Stimulated activated CD4-positive, alpha-beta T cell treated with anti-CD3 and anti-CD28 coated beads, Interleukin-4, amount 100 ng/mL, for 24 hours (primary cell): ENCODE data around the gene ACADS.
"Not testable (repeated sequence)": the region's sequence is repeated elsewhere in the genome, so short reads cannot be mapped to it uniquely, and the experiment has no call there.

Experiments
- DNase-seq: peaks from one replicate; pipeline ENCODE4 v3.0.0-alpha.2; 2020

The ACADS gene

DNA sequence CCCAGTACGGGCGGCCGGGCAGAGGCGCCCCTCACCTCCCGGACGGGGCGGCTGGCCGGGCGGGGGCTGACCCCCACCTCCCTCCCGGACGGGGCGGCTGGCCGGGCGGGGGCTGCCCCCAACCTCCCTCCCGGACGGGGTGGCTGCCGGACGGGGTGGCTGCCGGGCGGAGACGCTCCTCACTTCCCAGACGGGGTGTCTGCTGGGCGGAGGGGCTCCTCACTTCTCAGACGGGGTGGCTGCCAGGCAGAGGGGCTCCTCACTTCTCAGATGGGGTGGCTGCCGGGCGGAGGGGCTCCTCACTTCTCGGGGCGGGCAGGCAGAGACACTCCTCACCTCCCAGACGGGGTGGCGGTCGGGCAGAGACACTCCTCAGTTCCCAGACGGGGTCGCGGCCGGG lies 6.6 kb downstream of the ACADS start:
- not testable (repeated sequence) for DNase-seq

DNA sequence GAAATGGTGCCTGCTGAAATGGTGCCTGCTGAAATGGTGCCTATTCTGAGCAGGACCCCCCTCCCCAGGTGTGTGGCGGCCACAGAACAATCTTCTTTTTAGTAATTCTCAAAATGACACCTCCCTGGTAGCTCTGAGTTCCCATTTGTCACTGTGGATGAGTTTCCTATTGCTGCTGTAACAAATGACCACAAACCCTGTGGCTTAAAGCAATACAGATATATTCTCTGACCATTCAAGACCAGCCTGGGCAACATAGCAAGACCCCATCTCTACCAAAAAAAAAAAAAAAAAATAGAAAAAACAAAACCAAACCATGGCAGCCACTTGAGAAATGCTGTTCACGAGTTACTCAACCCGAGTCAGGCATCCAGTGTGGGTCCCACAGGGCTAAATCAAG lies 7.9 kb downstream of the ACADS start:
- no peak for DNase-seq

DNA sequence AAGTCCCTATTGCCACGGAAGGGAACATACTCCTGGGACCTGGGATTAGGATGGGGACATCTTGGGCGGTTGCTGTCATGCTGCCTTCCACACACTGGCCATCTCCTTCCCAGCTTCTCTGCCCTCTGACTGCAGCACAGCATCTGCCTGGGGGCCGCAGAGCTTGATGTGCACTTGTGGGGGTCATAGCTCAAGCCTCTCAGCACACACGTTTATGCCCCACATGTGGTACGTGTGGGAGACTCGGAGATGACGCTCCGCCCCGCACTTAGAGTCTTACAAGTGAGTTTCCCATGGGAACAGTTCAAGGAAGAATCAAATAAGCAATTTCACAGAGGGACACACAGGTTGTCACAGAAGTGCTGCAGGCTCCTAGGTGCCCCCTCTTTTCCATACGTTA lies 8.6 kb downstream of the ACADS start:
- no peak for DNase-seq

DNA sequence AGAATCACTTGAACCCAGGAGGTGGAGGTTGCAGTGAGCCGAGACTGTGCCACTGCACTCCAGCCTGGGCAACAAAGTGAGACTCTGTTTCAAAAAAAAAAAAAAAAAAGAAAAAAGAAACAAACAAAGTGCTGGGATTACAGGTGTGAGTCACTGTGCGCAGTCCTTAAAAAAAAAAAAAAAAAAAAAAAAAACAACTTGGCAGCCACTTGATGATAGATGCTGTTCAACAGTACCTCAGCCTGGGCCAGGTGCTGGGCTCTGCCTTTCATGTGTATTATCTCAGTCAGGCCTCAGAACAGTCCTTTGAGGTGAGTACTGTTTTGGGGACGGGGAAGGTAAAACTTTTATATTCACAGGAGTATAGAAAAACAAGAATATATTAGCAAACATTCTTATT lies 9.6 kb downstream of the ACADS start:
- DNase-seq: no peak

DNA sequence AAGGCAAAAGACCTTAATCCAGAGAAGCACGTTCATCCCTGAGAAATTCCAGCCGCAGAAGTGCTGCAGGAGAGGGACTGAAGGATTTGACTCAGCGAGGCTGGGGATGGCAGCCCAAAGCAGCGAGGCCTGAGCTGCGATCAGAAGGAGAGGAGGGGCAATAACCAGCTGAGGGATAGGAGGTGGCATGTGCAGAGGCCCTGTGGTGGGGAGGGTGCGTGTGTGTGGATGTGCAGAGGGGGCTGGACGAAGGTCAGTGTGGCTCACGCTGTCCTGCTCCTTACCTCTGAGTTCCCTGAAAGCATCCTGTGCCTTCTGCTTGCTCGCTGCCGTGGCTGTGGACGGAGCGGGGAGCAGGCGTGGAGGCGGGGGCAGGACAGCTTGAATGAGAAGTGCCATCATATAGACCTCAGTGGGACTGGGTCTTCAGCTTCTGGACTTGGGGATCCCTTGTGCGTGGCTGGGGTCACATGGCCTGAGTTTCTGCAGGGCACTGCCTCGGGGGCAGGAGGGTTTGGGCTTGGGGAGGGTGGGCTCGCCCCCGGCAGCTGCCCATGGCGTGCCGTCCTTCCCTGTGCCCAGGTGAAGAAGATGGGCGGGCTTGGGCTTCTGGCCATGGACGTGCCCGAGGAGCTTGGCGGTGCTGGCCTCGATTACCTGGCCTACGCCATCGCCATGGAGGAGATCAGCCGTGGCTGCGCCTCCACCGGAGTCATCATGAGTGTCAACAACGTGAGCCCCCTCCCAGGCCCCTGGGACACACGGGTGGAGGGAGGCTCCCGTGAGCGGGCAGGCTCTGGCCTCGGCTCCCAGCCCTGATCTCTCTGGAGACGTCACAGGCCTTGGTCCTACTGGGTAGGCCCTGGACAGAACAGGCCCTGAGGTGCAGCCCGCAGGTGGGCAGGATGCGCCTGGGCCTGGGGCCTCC lies 11.0 kb downstream of the ACADS start:
- DNase-seq: no peak

DNA sequence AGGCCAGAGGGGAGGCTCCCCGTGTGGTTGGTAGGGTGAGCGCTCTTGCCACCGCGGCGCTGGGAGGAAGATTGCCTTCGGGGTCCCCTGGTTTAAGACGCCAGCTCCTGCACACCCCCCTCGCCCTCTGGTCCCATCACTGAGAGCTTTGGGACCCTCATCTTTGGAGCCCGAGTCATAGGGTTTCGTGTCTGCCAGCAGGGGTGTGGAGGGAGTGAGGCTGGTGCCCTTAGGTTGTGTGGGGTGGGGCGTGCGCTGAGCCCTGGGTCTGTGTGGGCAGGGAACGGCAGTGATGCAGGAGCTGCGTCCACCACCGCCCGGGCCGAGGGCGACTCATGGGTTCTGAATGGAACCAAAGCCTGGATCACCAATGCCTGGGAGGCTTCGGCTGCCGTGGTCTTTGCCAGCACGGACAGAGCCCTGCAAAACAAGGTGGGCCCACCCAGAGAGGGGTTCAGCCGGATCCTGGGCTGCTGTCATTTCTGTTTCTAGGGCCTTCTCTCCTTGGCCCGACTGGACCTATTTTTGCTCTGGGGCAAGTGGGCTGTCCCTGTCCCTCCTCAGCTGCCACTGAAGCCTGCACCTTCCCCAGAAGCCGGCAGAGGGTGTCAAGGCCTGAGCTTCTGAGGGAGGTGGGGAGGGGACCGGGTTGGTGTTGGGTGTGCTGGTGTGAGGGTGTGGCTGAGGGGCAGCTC lies 12.1 kb downstream of the ACADS start:
- DNase-seq: no peak

DNA sequence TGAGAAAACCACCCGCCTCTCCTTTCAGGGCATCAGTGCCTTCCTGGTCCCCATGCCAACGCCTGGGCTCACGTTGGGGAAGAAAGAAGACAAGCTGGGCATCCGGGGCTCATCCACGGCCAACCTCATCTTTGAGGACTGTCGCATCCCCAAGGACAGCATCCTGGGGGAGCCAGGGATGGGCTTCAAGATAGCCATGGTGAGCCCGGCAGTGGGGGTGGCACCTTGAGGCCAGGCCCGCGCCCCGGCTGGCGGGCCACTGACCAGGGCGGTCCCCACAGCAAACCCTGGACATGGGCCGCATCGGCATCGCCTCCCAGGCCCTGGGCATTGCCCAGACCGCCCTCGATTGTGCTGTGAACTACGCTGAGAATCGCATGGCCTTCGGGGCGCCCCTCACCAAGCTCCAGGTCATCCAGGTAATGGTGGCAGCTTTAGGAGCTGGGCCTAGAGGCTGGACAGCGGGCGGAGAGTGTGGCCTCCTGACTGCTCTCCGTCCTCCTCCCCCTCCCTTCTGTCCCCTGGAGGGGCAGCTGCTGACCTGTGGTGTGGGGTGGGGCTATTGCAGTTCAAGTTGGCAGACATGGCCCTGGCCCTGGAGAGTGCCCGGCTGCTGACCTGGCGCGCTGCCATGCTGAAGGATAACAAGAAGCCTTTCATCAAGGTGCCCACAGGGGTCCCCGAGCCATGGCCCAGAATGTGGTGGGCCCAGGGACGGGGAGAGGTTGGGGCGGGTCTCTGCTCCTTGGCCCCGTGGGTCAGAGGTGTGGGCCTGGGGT lies 12.8 kb downstream of the ACADS start:
- no peak for DNase-seq

DNA sequence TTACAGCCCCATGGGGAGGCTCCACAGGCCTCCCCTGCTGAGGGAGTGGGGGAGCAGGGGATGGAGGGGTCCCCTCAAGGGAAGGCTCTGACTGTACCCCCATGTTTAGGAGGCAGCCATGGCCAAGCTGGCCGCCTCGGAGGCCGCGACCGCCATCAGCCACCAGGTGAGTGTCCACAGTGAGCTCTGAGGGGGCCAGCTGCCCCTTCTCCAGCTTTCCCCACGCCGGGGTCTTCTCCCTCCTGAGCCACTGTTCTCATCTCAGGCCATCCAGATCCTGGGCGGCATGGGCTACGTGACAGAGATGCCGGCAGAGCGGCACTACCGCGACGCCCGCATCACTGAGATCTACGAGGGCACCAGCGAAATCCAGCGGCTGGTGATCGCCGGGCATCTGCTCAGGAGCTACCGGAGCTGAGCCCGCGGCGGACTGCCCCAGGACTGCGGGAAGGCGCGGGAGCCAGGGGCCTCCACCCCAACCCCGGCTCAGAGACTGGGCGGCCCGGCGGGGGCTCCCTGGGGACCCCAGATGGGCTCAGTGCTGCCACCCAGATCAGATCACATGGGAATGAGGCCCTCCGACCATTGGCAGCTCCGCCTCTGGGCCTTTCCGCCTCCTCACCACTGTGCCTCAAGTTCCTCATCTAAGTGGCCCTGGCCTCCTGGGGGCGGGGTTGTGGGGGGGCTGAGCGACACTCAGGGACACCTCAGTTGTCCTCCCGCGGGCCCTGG lies 13.6 kb downstream of the ACADS start:
- DNase-seq: no peak

DNA sequence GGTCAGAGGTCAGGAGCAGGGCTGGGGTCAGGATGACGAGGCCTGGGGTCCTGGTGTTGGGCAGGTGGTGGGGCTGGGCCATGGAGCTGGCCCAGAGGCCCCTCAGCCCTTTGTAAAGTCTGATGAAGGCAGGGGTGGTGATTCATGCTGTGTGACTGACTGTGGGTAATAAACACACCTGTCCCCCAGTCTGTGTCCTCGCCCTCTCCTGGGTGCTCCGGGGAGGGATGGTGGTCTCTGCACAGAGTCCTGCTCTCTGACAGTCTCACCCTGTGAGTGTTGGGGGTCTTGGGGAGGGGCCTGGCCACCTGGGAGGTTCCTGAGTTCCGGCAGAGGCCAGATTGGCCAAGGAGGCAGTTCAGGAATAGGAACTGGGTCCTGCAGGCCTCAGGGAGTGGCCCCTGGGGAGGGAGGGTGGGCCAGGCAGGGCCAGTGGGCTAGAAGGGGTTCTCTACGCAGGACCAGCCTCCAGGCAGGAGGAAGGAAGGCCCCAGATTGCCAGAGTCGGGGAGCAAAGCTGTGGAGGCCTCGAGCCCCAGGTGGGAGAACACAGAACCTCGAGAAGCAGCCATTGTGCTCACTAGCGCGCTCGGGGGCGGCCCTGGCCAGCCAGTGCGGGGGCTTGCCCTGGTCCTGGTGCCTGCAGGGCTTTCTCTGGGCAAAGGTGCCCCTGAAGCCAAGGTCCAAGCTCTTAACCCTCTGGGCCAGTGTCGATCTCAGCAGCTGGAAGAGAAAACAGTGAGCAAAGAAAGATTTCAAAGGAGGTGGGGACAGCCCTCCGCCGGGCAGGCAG lies 14.4 kb downstream of the ACADS start:
- DNase-seq: no peak

DNA sequence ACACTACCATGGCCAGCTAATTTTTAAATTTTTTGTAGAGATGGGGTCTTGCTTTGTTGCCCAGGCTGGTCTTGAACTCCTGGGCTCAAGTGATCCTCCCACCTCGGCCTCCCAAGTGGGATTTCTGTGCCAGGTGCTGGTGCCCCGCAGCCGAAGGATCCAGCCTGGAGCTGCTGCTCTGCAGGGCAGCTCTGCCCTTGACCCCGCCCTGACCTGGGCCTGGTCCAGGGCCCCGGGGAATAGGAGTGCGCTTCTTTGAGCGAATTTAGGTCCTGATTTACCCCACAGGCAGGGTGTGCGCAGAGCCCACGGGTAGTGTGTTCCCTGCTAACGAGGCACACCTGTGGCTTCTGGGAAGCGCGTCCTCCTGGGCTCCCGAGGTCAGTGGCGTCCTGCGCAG lies 15.2 kb downstream of the ACADS start:
- DNase-seq: no peak

DNA sequence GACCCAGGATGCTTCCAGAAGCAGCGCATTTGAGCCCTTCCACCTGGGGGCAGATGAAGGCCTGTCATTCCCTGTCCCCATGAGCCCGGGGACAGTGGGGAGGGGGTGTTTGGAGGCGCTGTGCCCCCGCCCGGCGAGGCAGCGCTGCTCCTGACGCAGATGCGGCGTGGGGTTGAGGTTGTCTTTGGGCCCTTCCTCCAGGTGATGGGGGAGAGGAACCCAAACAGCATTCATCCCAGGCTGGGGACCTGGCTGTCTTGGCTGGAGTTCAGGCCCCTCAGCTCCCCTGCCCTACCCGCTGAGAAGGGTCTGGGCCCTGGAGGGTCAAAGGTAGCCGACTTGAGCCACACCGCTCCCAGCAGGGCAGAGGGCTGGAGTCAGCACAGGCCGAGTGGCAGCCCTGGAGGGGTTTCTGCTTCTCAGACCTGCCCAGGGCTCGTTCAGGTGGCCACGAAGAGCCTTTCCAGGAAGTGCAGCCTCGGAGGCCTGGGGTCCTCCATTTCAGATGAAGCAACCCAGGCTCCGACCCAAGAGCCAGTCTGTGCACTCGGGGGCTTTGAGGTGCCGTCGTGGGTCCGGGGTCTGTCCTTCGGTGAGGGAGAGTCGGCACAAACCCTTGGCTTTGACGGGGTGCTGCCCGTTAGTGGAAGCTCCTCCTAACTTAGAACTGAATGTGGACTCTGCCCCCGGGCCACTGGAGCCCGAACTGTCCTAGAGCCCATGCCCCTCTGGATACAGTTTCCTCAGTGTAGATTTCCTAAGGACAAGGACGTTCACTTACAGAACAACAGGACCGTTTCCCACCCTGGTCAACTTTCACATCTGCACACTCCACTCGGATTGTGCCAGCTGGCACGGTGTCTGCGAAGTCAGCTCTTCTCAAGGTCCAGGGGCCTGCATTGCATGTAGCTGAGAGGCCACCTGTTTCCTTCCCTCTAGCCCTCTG lies 16.1 kb downstream of the ACADS start:
- DNase-seq: no peak

DNA sequence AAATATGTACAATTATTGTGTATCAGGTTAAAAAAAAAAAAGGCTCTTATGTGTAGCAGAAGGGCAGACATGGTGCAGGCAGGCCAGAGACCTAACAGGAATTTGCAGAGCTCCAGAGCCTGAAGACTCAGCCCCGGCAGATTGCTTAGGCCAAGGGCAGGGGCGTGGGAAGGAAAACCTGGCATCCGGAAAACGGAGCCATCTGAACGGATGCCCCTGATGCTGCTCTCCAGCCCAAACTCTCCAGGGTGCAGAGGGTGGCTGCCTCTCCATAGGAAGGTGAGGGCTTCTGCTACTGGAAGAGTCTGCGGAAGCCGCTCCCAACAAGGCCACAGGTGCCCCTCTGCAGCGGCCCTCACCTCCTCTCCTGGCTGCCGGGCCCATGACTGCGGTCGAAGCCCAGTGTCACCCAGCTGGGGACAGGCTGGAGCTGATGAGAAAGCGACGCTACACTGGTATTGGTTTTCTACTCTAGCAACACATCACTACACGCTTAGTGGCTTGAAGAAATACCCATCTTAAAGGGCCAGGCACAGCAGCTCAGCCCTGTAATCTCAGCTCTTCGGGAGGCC lies 19.4 kb downstream of the ACADS start:
- no peak for DNase-seq

DNA sequence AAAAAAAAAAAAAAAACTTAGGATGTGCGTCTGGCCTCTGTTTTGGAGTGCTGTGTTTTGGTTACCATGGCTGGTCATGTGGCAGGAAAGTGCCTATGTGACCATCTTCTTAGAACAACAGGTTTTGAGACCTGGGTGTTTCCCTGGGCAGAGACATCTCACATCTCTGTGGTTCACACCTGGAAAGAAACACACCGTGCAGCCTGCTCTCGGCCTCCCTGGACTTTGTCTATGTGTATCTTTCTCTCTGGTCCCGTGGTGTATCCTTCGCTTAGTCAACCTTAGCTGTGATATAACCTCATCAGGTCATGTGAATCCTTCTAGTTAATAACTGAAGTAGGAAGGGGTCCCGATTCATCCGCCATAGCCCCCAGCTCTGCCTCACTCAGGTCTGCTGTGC lies 22.6 kb downstream of the ACADS start:
- DNase-seq: no peak

DNA sequence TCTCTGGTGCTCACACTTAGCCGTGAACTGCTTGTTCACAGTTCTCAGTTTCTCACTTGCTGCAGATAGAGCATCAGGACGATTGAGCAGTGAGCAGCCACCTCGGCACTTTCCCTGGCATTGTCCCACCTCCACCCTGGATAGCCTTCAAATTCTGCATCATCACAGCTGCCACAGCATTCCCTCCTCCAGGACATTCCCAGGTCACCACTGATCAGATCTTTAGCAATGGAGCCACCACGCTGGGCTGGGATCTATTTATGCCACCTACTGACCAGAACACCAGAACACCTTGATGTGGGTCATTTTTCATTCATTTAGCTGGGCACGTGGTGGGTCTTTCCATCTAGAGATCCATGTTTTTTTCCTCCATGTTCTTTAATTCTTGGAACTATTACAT lies 23.6 kb downstream of the ACADS start:
- no peak for DNase-seq

DNA sequence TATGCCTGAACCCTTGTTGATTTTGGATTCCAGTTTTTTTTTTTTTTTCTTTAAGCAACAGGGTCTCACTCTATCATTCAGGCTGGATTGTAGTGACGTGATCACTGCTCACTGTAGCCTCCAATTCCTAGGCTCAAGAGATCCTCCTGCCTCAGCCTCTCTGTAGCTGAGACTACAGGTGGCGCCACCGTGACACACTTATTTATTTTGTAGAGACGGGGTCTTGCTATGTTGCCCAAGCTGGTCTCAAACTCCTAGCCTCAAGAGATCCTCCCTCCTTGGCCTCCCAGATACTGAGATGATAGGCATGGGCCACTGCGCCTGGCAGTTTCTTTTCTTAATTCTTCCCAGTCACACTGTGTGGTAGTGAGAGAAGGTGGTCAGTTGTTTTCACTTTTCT lies 25.2 kb downstream of the ACADS start:
- no peak for DNase-seq

DNA sequence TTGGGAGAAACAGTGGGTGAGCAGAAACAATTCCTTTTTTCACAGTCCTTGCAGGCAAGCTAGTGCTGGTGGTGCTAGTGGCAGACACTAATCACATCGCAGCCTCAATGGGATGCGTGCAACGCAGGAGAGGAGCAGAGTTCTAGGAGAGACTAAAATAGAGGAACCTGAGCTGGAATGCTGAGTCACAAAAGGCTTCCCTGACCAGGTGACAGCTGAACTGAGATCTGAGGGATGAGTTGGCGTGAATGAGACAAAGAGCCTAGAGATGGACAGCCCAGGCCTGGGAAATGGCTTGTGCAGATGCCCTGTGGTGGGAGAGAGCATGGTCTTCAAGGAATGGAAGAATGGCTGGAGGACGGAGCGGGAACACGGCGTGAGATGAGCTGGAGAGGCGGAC lies 25.8 kb downstream of the ACADS start:
- no peak for DNase-seq

DNA sequence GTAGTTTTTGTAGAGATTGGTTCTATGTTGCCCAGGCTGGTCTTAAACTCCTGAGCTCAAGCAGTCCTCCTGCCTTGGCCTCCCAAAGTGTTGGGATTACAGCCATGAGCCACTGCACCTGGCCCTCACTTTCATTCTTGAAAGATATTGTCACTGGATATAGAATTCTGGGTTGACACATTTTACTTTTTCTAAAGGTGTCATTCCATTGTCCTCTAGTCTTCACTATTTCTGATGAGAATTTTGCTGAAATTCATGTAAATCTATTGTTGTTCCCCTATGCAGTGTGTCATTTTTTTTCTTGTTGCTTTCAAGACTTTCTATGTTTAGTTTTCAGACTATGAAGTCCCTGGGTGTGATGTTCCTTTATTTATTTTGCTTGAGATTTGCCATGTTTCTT lies 29.2 kb downstream of the ACADS start:
- no peak for DNase-seq

DNA sequence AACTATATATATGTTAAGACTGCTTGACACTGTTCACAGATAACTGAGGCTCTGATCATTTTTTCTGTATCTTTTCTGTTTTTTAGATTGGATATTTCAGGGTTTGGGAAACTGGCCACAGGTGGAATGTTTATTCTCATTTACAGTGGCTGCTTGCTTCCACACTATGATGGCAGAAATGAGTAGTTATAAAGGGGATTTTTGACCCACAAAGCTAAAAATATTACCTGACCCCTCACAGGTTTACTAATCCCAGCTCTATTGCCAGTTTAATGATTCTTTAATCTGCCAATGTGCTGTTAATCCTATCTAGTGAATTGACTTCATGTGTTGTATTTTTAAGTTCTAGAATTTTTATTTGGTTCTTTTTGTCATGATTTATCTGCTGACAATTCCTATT lies 29.6 kb downstream of the ACADS start:
- DNase-seq: no peak

DNA sequence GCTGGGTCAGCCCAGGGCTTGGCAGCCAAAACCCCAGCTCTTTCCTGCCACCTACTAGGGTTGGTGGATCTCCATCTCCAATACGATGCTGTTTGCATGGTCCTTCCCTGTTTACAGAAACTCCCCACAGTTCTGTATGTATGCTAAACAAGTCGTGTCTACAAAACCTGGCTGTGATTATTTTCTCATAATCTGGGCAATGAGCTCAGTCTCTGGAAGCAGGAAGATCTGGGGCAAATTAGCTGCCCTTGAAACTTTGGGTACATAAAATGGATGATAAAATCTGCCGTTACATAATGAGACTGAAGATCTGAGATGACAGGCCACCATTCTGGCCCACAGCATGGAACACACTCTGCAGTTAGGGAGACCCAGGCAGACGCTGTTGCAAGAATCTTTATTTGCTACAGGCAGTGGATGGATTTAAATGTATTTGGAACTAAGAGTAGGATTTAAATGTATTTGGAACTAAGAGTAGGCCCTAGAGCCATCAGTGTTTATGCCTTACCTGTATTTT lies 31.7 kb downstream of the ACADS start:
- no peak for DNase-seq

DNA sequence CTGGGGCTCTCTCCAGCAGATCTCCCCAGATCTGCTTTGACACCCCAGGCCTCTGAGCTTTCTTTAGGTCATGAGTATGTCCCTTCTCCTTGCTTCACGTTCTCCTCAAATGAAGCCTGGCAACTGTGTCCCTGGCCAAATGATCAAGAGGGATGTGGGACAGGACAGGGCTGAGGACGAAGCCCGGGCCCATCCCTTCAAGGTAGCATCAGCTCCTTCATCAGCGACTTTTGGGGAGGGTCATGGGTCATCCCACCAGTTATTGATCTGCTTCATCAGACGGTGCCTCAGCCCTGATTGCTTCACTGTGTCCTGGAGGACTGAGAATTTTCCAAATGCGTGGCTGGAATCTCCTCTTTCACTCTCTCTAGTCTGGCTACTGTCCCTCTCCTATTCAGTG lies 32.3 kb downstream of the ACADS start:
- DNase-seq: no peak
